ENCODE measurements around the gene PPP1R3D. TPM values are rescaled to one million over a fixed set of nuclear protein-coding genes. Genes with fewer than 3 reads are reported as not detected.

The PPP1R3D gene
- total RNA-seq, 4 donors from 2014 or later = 7.1 to 10.4 (median 7.6) TPM

- 92 to 96% methylated on average over 1 of the region's 1 CpG for WGBS, 2 donors
- Histone ChIP-seq H3K36me3 (no peaks in the 10 kb centered on the region), H3K27me3 (no peaks in the 10 kb centered on the region), H3K9me3 (no peaks in the 10 kb centered on the region), H3K4me3 (replicated peaks in 1 of 3) (no peak overlapping the region), H3K4me1 (no peaks in the 10 kb centered on the region), H3K27ac (no peak overlapping the region)
- intact Hi-C loops (cut with DNase I) = no loop called here
- no peak for DNase-seq
- TF ChIP-seq CTCF (IDR thresholded peaks at IDR 0.05) (no peak), POLR2A (IDR thresholded peaks at IDR 0.05) (no peak)
Measured at GRCh38 chr20:59971428-59971827, 31.3 kb upstream of the PPP1R3D start.

DNA sequence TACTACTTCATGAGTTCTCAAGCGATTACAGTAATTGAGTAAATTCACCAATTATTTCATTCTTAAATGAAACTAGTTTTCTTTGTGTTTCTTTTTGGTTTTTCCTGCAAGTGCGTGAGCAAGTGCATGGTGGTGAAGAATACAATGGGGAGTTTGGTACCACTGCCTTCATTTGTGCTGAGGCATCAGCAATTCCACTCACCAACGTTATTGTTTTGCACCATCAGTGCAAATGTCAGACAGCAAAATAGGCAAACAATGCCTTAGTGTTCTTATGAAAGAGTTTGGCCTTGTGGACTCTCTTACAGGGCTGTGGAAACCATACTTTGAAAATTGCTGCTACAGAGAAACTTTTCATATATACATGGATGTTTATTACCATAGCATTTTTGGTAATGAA is 26.3 kb upstream of the PPP1R3D start:
- TF ChIP-seq CTCF (IDR thresholded peaks at IDR 0.05) = no peak
- no peak for TF ChIP-seq POLR2A (IDR thresholded peaks at IDR 0.05)
- Histone ChIP-seq H3K27me3 (no peaks in the 10 kb centered on the region), H3K4me3 (replicated peaks in 1 of 3) (no peak overlapping the region), H3K9me3 (no peaks in the 10 kb centered on the region), H3K4me1 (no peaks in the 10 kb centered on the region), H3K36me3 (no peaks in the 10 kb centered on the region), H3K27ac (no peak overlapping the region)
- no peak for DNase-seq
- WGBS, 2 donors = 82 to 87% methylated on average over 3 of the region's 3 CpGs
- intact Hi-C loops (cut with DNase I) = no loop called here

- no peaks in the 10 kb centered on the region for H3K4me1 ChIP-seq
- no peak for DNase-seq
- H3K4me3 ChIP-seq (replicated peaks in 1 of 3) = no peak overlapping the region
- TF ChIP-seq POLR2A (IDR thresholded peaks at IDR 0.05) (no peak), CTCF (IDR thresholded peaks at IDR 0.05) (no peak)
- intact Hi-C loops (cut with DNase I) = no loop called here
- no peaks in the 10 kb centered on the region for H3K36me3 ChIP-seq
- H3K27me3 ChIP-seq = no peaks in the 10 kb centered on the region
- WGBS, 2 donors = 80 to 83% methylated on average over 6 of the region's 6 CpGs
- H3K9me3 ChIP-seq = no peaks in the 10 kb centered on the region
- H3K27ac ChIP-seq = no peak overlapping the region
Measured at GRCh38 chr20:59962155-59962554, 22.1 kb upstream of the PPP1R3D start.

- intact Hi-C loops (cut with DNase I) = no loop called here
- no peaks in the 10 kb centered on the region for H3K27me3 ChIP-seq
- TF ChIP-seq CTCF (IDR thresholded peaks at IDR 0.05) = no peak
- no peak for TF ChIP-seq POLR2A (IDR thresholded peaks at IDR 0.05)
- H3K36me3 ChIP-seq = no peaks in the 10 kb centered on the region
- DNase-seq = no peak
- H3K27ac ChIP-seq = no peak overlapping the region
- H3K9me3 ChIP-seq = no peaks in the 10 kb centered on the region
- H3K4me3 ChIP-seq (replicated peaks in 1 of 3) = no peak overlapping the region
- 71 to 85% methylated on average over 2 of the region's 2 CpGs for WGBS, 2 donors
- H3K4me1 ChIP-seq = no peaks in the 10 kb centered on the region
Measured at GRCh38 chr20:59961423-59961822, 21.3 kb upstream of the PPP1R3D start.

DNA sequence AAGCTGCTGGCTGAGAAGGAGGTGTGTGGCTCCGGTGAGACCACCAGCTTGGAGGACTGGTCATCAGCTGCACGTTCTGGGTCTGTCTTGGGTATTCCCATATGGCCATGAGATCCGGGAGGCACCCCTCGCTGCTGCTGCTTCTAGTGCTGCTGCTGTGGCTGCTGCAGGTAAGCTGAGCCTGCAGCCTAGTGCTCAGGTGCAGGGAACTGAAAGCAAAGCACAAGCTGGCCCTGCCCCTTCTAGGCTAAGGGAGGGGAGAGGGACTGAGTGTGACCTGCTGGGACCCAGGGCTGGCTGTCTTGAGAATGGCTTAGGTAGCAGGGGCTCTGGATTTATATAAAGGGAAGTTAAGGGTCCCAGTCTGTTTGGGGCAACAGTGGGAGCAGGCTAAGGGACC is 18.5 kb upstream of the PPP1R3D start:
- no peak for DNase-seq
- Histone ChIP-seq H3K27me3 (no peaks in the 10 kb centered on the region), H3K4me1 (no peaks in the 10 kb centered on the region), H3K4me3 (replicated peaks in 1 of 3) (no peak overlapping the region), H3K36me3 (no peaks in the 10 kb centered on the region), H3K27ac (no peak overlapping the region), H3K9me3 (no peaks in the 10 kb centered on the region)
- intact Hi-C loops (cut with DNase I) = no loop called here
- 83 to 85% methylated on average over 4 of the region's 4 CpGs for WGBS, 2 donors
- TF ChIP-seq POLR2A (IDR thresholded peaks at IDR 0.05) (no peak), CTCF (IDR thresholded peaks at IDR 0.05) (no peak)

All from thyroid gland (tissue), 4 donors.